Measurements from ENCODE around the gene RRAS. TPM values are rescaled to one million over a fixed set of nuclear protein-coding genes. Genes with fewer than 3 reads are reported as not detected.

Gene RRAS
- total and polyA plus RNA-seq, 2 of the 4 experiments (the other 2 are of a cell fraction), result 50.2 to 241 TPM

GRCh38 chr19:49645592-49645991 lies 5.6 kb upstream of the RRAS start:
- peaks cover 48 to 77% of the 10 kb centered on the region in 2 experiments for H3K79me1 ChIP-seq (ENCODE audit: low read depth in 1 of 2, low read length in 2 of 2)
- H3K27me3 ChIP-seq (ENCODE audit: control insufficient read depth, insufficient read depth, low read length), result no peaks in the 10 kb centered on the region
- no peak overlapping the region for H3K4ac ChIP-seq (ENCODE audit: low read depth, low read length)
- dilution Hi-C loops (cut with HindIII; ENCODE audit: low sequenced_read_pairs, unreplicated experiment) (no loop called here), intact Hi-C loops (cut with micrococcal nuclease) (no loop called here), in situ Hi-C loops (cut with MboI; ENCODE audit: low sequenced_read_pairs) (no loop called here)
- POLR2A ChIA-PET (ENCODE audit: unreplicated experiment), result no interaction called here
- H2BK5ac ChIP-seq (ENCODE audit: low read depth, low read length, poor library complexity, severe bottlenecking), result no peak overlapping the region
- TF ChIP-seq CTCF (conservative IDR thresholded peaks at IDR 0.05; ENCODE audit: low read depth, low read length), result no peak
- no peak for TF ChIP-seq FOS (IDR thresholded peaks at IDR 0.05; ENCODE audit: low read depth, low read length)
- no peak for TF ChIP-seq ELK1 (IDR thresholded peaks at IDR 0.05; ENCODE audit: borderline replicate concordance, low read depth, low read length)
- TF ChIP-seq USF2 (IDR thresholded peaks at IDR 0.05; ENCODE audit: low read depth, low read length), result no peak
- TF ChIP-seq CEBPB (IDR thresholded peaks at IDR 0.05; ENCODE audit: low read depth, low read length), result no peak
- TF ChIP-seq RFX5 (IDR thresholded peaks at IDR 0.05; ENCODE audit: low read depth, low read length), result no peak
- TF ChIP-seq MAZ (IDR thresholded peaks at IDR 0.05; ENCODE audit: borderline replicate concordance, low read depth, low read length), result no peak
- no peak for TF ChIP-seq BHLHE40 (IDR thresholded peaks at IDR 0.05; ENCODE audit: low read depth, low read length)
- no peak for TF ChIP-seq NFE2L2 (IDR thresholded peaks at IDR 0.05; ENCODE audit: low read depth, low read length)
- BruUV-seq (replicated peaks), result no TSS peak
- peaks cover 4% of the 10 kb centered on the region for H3K4me1 ChIP-seq (ENCODE audit: control insufficient read depth, insufficient read depth, low read length)
- no peak overlapping the region for H3K27ac ChIP-seq (ENCODE audit: insufficient read depth, low read length)
- no peak overlapping the region for H3K9ac ChIP-seq (ENCODE audit: low read depth, low read length)
- no peaks in the 10 kb centered on the region for H3K9me3 ChIP-seq (ENCODE audit: control insufficient read depth, insufficient read depth, low read length)
- 93% methylated on average over 5 of the region's 11 CpGs; no CpG with 5 or more reads in 1 of the 2 experiments for WGBS, 2 experiments (ENCODE audit: extremely low coverage in 2 of 2, insufficient read length in 1 of 2)
- no peak overlapping the region for H3K4me3 ChIP-seq (ENCODE audit: insufficient read depth, low read depth, low read length)
- ATAC-seq (ENCODE audit: low read depth) (no peak), DNase-seq (no peak)
- H3K14ac ChIP-seq (replicated peaks; ENCODE audit: low read depth, low read length), result no peak overlapping the region
- no peak overlapping the region for H2AFZ ChIP-seq (replicated peaks; ENCODE audit: low read length, poor library complexity)
- no peak overlapping the region for H2AK5ac ChIP-seq (ENCODE audit: low read depth, low read length)
- no peak overlapping the region for H3K18ac ChIP-seq (ENCODE audit: low read depth, low read length)
- 0 out of 2 replicates have a peak, but pooled peaks cover 8% of the 10 kb centered on the region for H3K9me1 ChIP-seq (ENCODE audit: insufficient read depth, low read length)
- H4K5ac ChIP-seq (ENCODE audit: low read depth, low read length), result no peak overlapping the region
- no peak overlapping the region for H3K4me2 ChIP-seq (ENCODE audit: low read depth, low read length)
- H4K20me1 ChIP-seq (ENCODE audit: insufficient read depth, low read length), result peaks cover 46% of the 10 kb centered on the region
- H2BK120ac ChIP-seq (ENCODE audit: low read depth, low read length), result no peak overlapping the region
- no peak overlapping the region for H4K91ac ChIP-seq (ENCODE audit: insufficient read depth, low read depth, low read length)
- no peak overlapping the region for H3K56ac ChIP-seq (ENCODE audit: extremely low read depth, insufficient read depth, low read length)
- no peak overlapping the region for H2AK9ac ChIP-seq (replicated peaks; ENCODE audit: low read depth, low read length, poor library complexity)
- CTCF ChIA-PET, result no interaction called here
- H3K36me3 ChIP-seq (ENCODE audit: control insufficient read depth, insufficient read depth, low read length), result peaks cover 35% of the 10 kb centered on the region
- H2BK15ac ChIP-seq (ENCODE audit: low read depth, low read length), result no peak overlapping the region
- H3K23ac ChIP-seq (ENCODE audit: low read depth, low read length), result no peak overlapping the region
- no peak overlapping the region for H4K8ac ChIP-seq (ENCODE audit: low read depth in 2 of 2, low read length in 2 of 2)
- H2BK20ac ChIP-seq (ENCODE audit: low read depth, low read length), result no peak overlapping the region

Data from IMR-90 (cell line).